Uterus (tissue), 4 donors: ENCODE measurements around the gene BIRC7. TPM values are rescaled to one million over a fixed set of nuclear protein-coding genes. Genes with fewer than 3 reads are reported as not detected.

Source experiments
- DNase-seq, 2 donors: peaks; one replicate each; pipeline ENCODE4 v3.0.0-alpha.2; 2019 to 2020
- H3K27ac ChIP-seq, 2 donors: fragments of 200-600 bp; sonication (generic); 1 replicate in 1 of 2; 2 replicates in 1 of 2; pipeline ENCODE4 v1.5.1; 2016 to 2018
- H3K27me3 ChIP-seq, 2 donors: fragments of 200-600 bp; sonication (generic); one replicate each; pipeline ENCODE4 v1.5.1; 2018 to 2019; ENCODE audit warnings: control low read depth in 1 of 2
- H3K36me3 ChIP-seq, 2 donors: fragments of 200-600 bp; sonication (generic); one replicate each; pipeline ENCODE4 v1.5.1; 2019; ENCODE audit warnings: control low read depth in 1 of 2
- H3K4me1 ChIP-seq, 2 donors: fragments of 200-600 bp; sonication (generic); one replicate each; pipeline ENCODE4 v1.5.1; 2018 to 2019; ENCODE audit warnings: control low read depth in 1 of 2
- H3K4me3 ChIP-seq, 2 donors: fragments of 200-600 bp; sonication (generic); 1 replicate in 1 of 2; 2 replicates in 1 of 2; pipeline ENCODE4 v1.5.1; 2018 to 2019; ENCODE audit warnings: mild to moderate bottlenecking in 1 of 2
- H3K9me3 ChIP-seq, 2 donors: fragments of 200-600 bp; sonication (generic); one replicate each; pipeline ENCODE4 v1.5.1; 2019; ENCODE audit warnings: control low read depth in 1 of 2
- POLR2A ChIP-seq, 2 donors: fragments of 450-650 bp; IDR thresholded peaks; one replicate each; pipeline ENCODE4 v1.6.1; 2016; ENCODE audit warnings: antibody characterized with exemption in 2 of 2, mild to moderate bottlenecking in 1 of 2, moderate library complexity in 1 of 2
- intact Hi-C: fragments of 100-400 bp; cut with DNase I; formaldehyde crosslinking; loops from one replicate; pipeline ENCODE4 v1.15.1; 2023; ENCODE audit warnings: low total_unique reads
- total RNA-seq, 4 donors: library from RNA; depleted of rRNA in 3 of 4; stranded (reverse); fragments of >200 nt in 3 of 4; gene quantifications; one replicate each; pipeline versions ENCODE4 v1.1.0 to v1.2.4, GENCODE V29; 2014 to 2023
- TF ChIP-seq, protein P1 (sequence below), 4 experiments: fragments of 200-600 bp in 2 of 4; fragments of 450-650 bp in 2 of 4; sonication (generic) in 2 of 4; IDR thresholded peaks; one replicate each; pipeline ENCODE4 v1.5.1; 2016 to 2019; ENCODE audit warnings: antibody characterized with exemption in 4 of 4, mild to moderate bottlenecking in 2 of 4, moderate library complexity in 1 of 4
- donor health status: DM: yes; HTN: yes; CAD: no.

BIRC7 gene
- total RNA-seq, 4 donors from 2014 or later = not detected

DNA sequence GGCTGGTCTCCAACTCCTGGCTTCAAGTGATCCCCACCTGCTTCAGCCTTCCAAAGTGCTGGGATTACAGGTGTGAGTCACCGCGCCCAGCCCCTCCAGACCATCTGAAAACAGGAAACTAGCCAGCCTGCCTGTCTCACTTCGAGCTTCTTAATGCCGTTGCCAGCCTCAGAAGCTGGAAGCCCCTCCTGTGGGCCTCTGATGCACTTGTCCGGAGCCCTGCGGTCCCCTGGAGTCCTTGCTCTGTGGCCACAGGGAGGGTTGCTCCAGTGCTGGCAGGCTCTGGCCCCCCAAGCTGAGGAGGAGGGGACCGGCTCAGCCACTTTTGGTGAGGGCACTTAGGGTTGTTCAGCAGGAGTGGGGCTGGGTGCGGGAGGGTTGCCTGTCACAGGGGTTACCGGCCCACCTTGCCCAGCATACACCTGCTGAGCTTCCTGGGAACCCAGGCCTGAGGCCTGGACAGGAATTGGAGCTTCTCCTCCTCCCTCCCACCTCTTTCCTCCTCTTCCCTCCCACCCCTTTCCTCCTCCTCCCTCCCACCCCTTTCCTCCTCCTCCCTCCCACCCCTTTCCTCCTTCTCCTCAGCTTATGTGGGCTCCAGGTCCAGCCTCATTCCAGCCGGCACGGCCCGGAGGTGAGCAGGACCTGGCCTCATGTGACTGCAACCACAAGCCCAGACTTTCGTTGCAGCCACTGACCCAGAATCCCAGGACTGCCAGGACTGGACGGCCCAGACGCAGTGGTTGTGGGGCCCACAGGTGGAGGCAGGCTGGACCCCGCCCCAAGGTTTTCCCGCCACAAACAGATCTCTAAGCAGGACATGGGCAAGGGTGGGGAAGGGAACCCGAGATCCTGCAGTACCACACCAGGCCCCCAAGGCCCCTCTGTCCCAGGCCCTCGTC is 9.4 kb upstream of the BIRC7 start:
- DNase-seq = no peak
- H3K27ac ChIP-seq = no peak overlapping the region
- no peaks in the 10 kb centered on the region for H3K9me3 ChIP-seq
- no peak for TF ChIP-seq POLR2A (IDR thresholded peaks at IDR 0.05)
- TF ChIP-seq, protein P1, sequence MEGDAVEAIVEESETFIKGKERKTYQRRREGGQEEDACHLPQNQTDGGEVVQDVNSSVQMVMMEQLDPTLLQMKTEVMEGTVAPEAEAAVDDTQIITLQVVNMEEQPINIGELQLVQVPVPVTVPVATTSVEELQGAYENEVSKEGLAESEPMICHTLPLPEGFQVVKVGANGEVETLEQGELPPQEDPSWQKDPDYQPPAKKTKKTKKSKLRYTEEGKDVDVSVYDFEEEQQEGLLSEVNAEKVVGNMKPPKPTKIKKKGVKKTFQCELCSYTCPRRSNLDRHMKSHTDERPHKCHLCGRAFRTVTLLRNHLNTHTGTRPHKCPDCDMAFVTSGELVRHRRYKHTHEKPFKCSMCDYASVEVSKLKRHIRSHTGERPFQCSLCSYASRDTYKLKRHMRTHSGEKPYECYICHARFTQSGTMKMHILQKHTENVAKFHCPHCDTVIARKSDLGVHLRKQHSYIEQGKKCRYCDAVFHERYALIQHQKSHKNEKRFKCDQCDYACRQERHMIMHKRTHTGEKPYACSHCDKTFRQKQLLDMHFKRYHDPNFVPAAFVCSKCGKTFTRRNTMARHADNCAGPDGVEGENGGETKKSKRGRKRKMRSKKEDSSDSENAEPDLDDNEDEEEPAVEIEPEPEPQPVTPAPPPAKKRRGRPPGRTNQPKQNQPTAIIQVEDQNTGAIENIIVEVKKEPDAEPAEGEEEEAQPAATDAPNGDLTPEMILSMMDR (IDR thresholded peaks at IDR 0.05) = no peak
- H3K36me3 ChIP-seq = no peaks in the 10 kb centered on the region
- H3K4me3 ChIP-seq = no peak overlapping the region
- H3K27me3 ChIP-seq = no peaks in the 10 kb centered on the region
- no peaks in the 10 kb centered on the region for H3K4me1 ChIP-seq
- intact Hi-C loops = no loop called here

DNA sequence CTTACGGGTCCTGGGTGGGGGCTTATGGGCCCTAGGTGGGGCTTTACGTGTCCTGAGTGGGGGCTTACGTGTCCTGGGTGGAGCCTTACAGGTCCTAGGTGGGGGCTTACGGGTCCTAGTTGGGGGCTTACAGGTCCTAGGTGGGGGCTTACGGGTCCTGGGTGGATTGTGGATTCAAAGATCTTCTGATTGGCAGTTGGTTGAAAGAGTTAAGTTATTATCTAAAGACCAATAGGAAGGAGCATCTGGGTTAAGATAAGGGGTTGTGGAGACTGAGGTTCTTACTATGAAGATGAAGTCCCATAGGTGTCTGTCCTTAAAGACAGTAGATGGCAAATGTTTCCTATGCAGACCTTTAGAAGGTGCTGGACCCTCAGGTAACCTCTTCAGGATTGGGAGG is 8.4 kb upstream of the BIRC7 start:
- H3K4me3 ChIP-seq = no peak overlapping the region
- no peak overlapping the region for H3K27ac ChIP-seq
- no peaks in the 10 kb centered on the region for H3K36me3 ChIP-seq
- DNase-seq = no peak
- H3K27me3 ChIP-seq = no peaks in the 10 kb centered on the region
- H3K9me3 ChIP-seq = no peaks in the 10 kb centered on the region
- TF ChIP-seq POLR2A (IDR thresholded peaks at IDR 0.05) = no peak
- TF ChIP-seq, protein P1 (IDR thresholded peaks at IDR 0.05) = no peak
- intact Hi-C loops = no loop called here
- H3K4me1 ChIP-seq = no peaks in the 10 kb centered on the region

DNA sequence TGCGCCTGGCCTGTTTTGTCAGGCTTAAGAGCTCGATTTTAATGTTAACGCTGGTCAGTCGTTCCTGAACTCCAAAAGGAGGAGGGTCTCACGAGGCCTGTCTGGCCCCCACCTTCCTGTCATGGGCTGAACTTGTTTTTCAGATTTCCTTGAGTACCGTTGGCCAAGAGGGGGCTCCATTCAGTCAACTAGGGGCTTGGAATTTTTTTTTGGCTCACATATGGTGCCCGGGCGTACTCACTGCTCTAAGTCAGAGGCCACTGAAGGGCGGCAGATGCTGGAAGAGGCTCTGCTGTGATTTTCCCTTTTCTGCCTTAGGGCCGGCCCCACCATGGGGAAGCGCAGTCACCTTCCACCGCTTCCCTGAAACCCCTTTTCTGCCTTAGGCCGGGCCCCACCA is 6.9 kb upstream of the BIRC7 start:
- TF ChIP-seq POLR2A (IDR thresholded peaks at IDR 0.05) = no peak
- H3K27ac ChIP-seq = no peak overlapping the region
- H3K4me1 ChIP-seq = no peaks in the 10 kb centered on the region
- H3K36me3 ChIP-seq = no peaks in the 10 kb centered on the region
- no peaks in the 10 kb centered on the region for H3K9me3 ChIP-seq
- no peaks in the 10 kb centered on the region for H3K27me3 ChIP-seq
- H3K4me3 ChIP-seq = no peak overlapping the region
- intact Hi-C loops = no loop called here
- DNase-seq = no peak

- peak in 1 of 2 donors; percentile 40 for DNase-seq
- Histone ChIP-seq H3K4me1 (no peaks in the 10 kb centered on the region), H3K9me3 (no peaks in the 10 kb centered on the region), H3K27ac (no peak overlapping the region), H3K27me3 (no peaks in the 10 kb centered on the region), H3K36me3 (no peaks in the 10 kb centered on the region), H3K4me3 (no peak overlapping the region)
- intact Hi-C loops = no loop called here
- TF ChIP-seq POLR2A (IDR thresholded peaks at IDR 0.05) = no peak
- TF ChIP-seq, protein P1 (IDR thresholded peaks at IDR 0.05) = peak; percentile 23 to 42 (median 31)
These were observed 4.9 kb upstream of the BIRC7 start for GRCh38 chr20:63230800-63231268.

GRCh38 chr20:63232235-63233060 is 3.3 kb upstream of the BIRC7 start:
- intact Hi-C loops = no loop called here
- no peaks in the 10 kb centered on the region for H3K9me3 ChIP-seq
- no peaks in the 10 kb centered on the region for H3K4me1 ChIP-seq
- H3K36me3 ChIP-seq = no peaks in the 10 kb centered on the region
- H3K27ac ChIP-seq = no peak overlapping the region
- DNase-seq = no peak
- TF ChIP-seq POLR2A (IDR thresholded peaks at IDR 0.05) = no peak
- TF ChIP-seq, protein P1 (IDR thresholded peaks at IDR 0.05) = no peak
- H3K4me3 ChIP-seq = no peak overlapping the region
- H3K27me3 ChIP-seq = no peaks in the 10 kb centered on the region
